Globus pallidus (tissue), 1 donor: ENCODE data around the gene HSD3B1.
A peak's percentile ranks its signal among the peaks of the same experiment; 100 is the strongest.
"Not testable (repeated sequence)": the region's sequence is repeated elsewhere in the genome, so short reads cannot be mapped to it uniquely, and the experiment has no call there.

Source experiments
- DNase-seq: peaks from one replicate; pipeline ENCODE4 v3.0.0-alpha.2; 2015; ENCODE audit warnings: low spot score

Gene HSD3B1

GRCh38 chr1:119553302-119554071, 46.5 kb downstream of the HSD3B1 start:
- DNase-seq, result not testable (repeated sequence)

DNA sequence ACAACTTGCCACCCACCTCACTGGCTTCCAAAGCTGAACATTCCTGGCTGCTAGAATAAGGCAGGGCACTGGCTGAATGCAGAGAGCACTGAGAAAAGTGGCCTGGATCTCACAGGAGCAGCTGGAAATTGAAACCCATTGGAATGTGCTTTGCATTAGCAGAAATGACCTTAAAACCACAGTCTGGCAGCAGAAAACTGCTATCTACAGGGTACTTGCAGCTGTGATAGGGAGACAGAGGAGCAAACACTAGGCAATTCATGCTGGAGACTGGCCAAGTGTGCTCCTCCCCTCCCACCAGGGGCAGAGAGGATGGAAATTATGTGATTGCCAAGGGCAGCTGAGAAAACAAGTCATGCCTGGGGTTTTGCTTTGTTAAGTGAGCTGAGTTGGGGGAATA, 47.2 kb downstream of the HSD3B1 start:
- DNase-seq, result peak; percentile 54

DNA sequence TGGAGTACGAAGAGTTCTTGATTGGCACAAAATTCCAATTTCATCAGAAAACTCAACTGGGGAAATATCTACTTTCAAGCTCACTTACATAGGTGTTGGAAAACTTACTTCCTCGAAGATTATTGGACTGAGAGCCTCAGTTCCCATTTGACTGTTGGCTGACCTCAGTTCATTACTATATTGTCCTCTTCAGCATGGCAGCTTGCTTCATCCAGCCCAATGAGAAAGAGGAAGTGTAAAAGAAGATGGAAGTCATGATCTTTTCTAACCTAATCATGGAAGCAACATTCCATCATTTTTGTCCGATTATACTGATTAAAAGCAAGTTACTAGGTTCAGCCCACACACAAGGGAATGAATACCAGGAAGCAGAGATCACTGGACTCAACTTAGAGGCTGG, 49.4 kb downstream of the HSD3B1 start:
- no peak for DNase-seq

GRCh38 chr1:119560402-119560801, 53.4 kb downstream of the HSD3B1 start:
- DNase-seq, result not testable (repeated sequence)

DNA sequence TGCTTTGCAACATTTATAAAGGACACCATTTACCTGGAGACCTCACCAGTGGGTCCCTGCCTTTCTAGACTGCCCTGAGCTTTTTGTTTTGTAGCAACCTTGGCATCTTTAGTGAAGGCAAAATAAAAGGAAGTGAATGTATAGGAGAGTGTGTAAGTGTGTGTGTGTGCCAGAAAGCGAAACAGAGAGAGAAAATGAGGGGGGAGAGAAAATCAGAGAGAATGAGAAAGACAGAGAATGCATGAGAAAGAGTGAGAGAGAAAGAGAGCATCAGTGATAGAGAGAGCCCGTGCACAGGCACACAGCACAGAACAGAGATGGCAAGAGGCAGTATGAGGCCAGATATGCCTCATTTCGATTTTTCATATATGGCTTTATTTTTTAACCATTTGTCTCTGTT, 57.5 kb downstream of the HSD3B1 start:
- no peak for DNase-seq
